SK-N-SH (cell line): Measurements from ENCODE around the gene YARS1. TPM values are rescaled to one million over a fixed set of nuclear protein-coding genes. Genes with fewer than 3 reads are reported as not detected.

ENCODE experiments used
- CTCF ChIA-PET: fragments of 300-600, 350-600 bp; formaldehyde crosslinking; extraction: SDS; loops from one replicate; lab custom pipeline; 2021; lab: Yijun Ruan, JAX
- POLR2A ChIA-PET: fragments of 350-600 bp; sonication (Branson Sonifier 250); formaldehyde crosslinking; extraction: SDS; loops from one replicate; lab custom pipeline; 2020; ENCODE audit warnings: antibody characterized with exemption, inconsistent platforms; lab: Yijun Ruan, JAX
- DNase-seq: peaks from one replicate; pipeline ENCODE4 v3.0.0; 2012
- H2AFZ ChIP-seq: fragments of 200-600 bp; sonication (generic); 2 replicates; pipeline ENCODE4 v1.8.1; 2016; ENCODE audit warnings: antibody characterized with exemption, mild to moderate bottlenecking, low read depth
- H3F3A ChIP-seq: fragments of 200-600 bp; sonication (generic); replicated peaks from 2 replicates; pipeline ENCODE3; 2016; ENCODE audit warnings: antibody characterized with exemption, mild to moderate bottlenecking; ENCODE audit not compliant: insufficient read depth
- H3K27ac ChIP-seq, 2 experiments: fragments of 200-500 bp in 1 of 2; fragments of 200-600 bp in 1 of 2; sonication (Bioruptor generic) in 1 of 2; sonication (generic), shearing (Covaris generic) in 1 of 2; 2 replicates each; pipeline versions ENCODE4 v1.5.1 to v1.6.1; 2014 to 2016; ENCODE audit warnings: low read depth in 2 of 2, inconsistent platforms in 1 of 2, low read length in 1 of 2, mild to moderate bottlenecking in 1 of 2, mixed read lengths in 1 of 2
- H3K27me3 ChIP-seq: fragments of 200-600 bp; sonication (generic), shearing (Covaris generic); 2 replicates; pipeline ENCODE4 v1.6.1; 2016; ENCODE audit warnings: mixed run types; ENCODE audit not compliant: insufficient read depth
- H3K36me3 ChIP-seq, 2 experiments: fragments of 200-500 bp in 1 of 2; fragments of 200-600 bp in 1 of 2; sonication (Bioruptor generic) in 1 of 2; sonication (generic) in 1 of 2; replicated peaks in 1 of 2; 2 replicates each; pipeline versions ENCODE3 to v1.5.1; 2014 to 2016; ENCODE audit warnings: low read length in 1 of 2, mild to moderate bottlenecking in 1 of 2; ENCODE audit not compliant: insufficient read depth in 2 of 2, control insufficient read depth in 1 of 2
- H3K4me1 ChIP-seq, 2 experiments: fragments of 200-500 bp in 1 of 2; fragments of 200-600 bp in 1 of 2; sonication (Bioruptor generic) in 1 of 2; sonication (generic), shearing (Covaris generic) in 1 of 2; 2 replicates each; pipeline versions ENCODE4 v1.5.1 to v1.6.1; 2014 to 2016; ENCODE audit warnings: low read depth in 1 of 2, low read length in 1 of 2, mixed run types in 1 of 2; ENCODE audit not compliant: insufficient read depth in 2 of 2, control insufficient read depth in 1 of 2
- H3K4me2 ChIP-seq: fragments of 200-600 bp; sonication (generic), shearing (Covaris generic); 2 replicates; pipeline ENCODE4 v1.6.1; 2017; ENCODE audit warnings: mixed run types
- H3K4me3 ChIP-seq, 2 experiments: fragments of 200-500 bp in 1 of 2; fragments of 200-600 bp in 1 of 2; sonication (Bioruptor generic) in 1 of 2; sonication (generic), shearing (Covaris generic) in 1 of 2; 2 replicates each; pipeline versions ENCODE4 v1.5.1 to v1.8.1; 2014 to 2016; ENCODE audit warnings: low read depth in 2 of 2, inconsistent platforms in 1 of 2, low read length in 1 of 2, mild to moderate bottlenecking in 1 of 2, mixed read lengths in 1 of 2, moderate library complexity in 1 of 2
- H3K79me2 ChIP-seq: fragments of 200-600 bp; sonication (generic); 2 replicates; pipeline ENCODE4 v1.8.1; 2017; ENCODE audit warnings: mild to moderate bottlenecking; ENCODE audit not compliant: insufficient read depth
- H3K9ac ChIP-seq: fragments of 200-600 bp; sonication (generic); 2 replicates; pipeline ENCODE4 v1.6.1; 2017; ENCODE audit warnings: mixed run types
- H3K9me2 ChIP-seq: fragments of 200-600 bp; sonication (generic); 2 replicates; pipeline ENCODE4 v1.6.1; 2017; ENCODE audit warnings: mixed run types
- H3K9me3 ChIP-seq: fragments of 200-600 bp; sonication (generic); 2 replicates; pipeline ENCODE4 v1.6.1; 2017; ENCODE audit warnings: mixed run types, mild to moderate bottlenecking, moderate library complexity
- H4K20me1 ChIP-seq: fragments of 200-600 bp; sonication (generic); 2 replicates; pipeline ENCODE4 v1.6.1; 2017; ENCODE audit warnings: mild to moderate bottlenecking, mixed run types; ENCODE audit not compliant: insufficient read depth
- EP300 ChIP-seq, 2 experiments: IDR thresholded peaks; 2 replicates each; pipeline versions ENCODE4 v1.4.0 to v1.6.1; 2012; ENCODE audit warnings: borderline replicate concordance in 1 of 2, low read depth in 1 of 2, low read length in 1 of 2
- EZH2phosphoT487 ChIP-seq: fragments of 200-600 bp; sonication (generic); IDR thresholded peaks from 2 replicates; pipeline ENCODE4 v1.6.1; 2017; ENCODE audit warnings: low read depth, mixed run types, mild to moderate bottlenecking, antibody characterized with exemption, moderate library complexity, borderline replicate concordance
- JUND ChIP-seq: IDR thresholded peaks from 2 replicates; pipeline ENCODE4 v1.4.0; 2012
- MAX ChIP-seq: IDR thresholded peaks from 2 replicates; pipeline ENCODE4 v1.4.0; 2012; ENCODE audit warnings: low read depth
- MXI1 ChIP-seq: IDR thresholded peaks from 2 replicates; pipeline ENCODE4 v1.6.1; 2012; ENCODE audit warnings: mild to moderate bottlenecking, low read depth, low read length, improper control_type of control experiment
- NFIC ChIP-seq: IDR thresholded peaks from 2 replicates; pipeline ENCODE4 v1.4.0; 2012; ENCODE audit warnings: borderline replicate concordance
- PBX3 ChIP-seq: IDR thresholded peaks from 2 replicates; pipeline ENCODE4; 2012
- POLR2AphosphoS5 ChIP-seq: IDR thresholded peaks from 2 replicates; pipeline ENCODE4 v1.6.1; 2012; ENCODE audit warnings: low read depth, low read length
- REST ChIP-seq: IDR thresholded peaks from 2 replicates; pipeline ENCODE4 v1.6.1; 2012; ENCODE audit warnings: mild to moderate bottlenecking, low read depth, low read length, moderate library complexity
- RFX5 ChIP-seq: IDR thresholded peaks from 2 replicates; pipeline ENCODE4 v1.6.1; 2012; ENCODE audit warnings: mild to moderate bottlenecking, improper control_type of control experiment, low read length
- SMC3 ChIP-seq: IDR thresholded peaks from 2 replicates; pipeline ENCODE4 v1.6.1; 2012; ENCODE audit warnings: low read depth, low read length, improper control_type of control experiment
- TAF1 ChIP-seq: IDR thresholded peaks from 2 replicates; pipeline ENCODE4 v1.6.1; 2012; ENCODE audit warnings: low read depth, mild to moderate bottlenecking, low read length, moderate library complexity, borderline replicate concordance
- USF2 ChIP-seq: fragments of 150-350 bp; IDR thresholded peaks from 2 replicates; pipeline ENCODE4 v1.6.1; 2017; ENCODE audit warnings: antibody characterized with exemption, low read length, low read depth, borderline replicate concordance
- WGBS: methylation state at CpG from one replicate; pipeline ENCODE4 v1.1.6; 2017; ENCODE audit warnings: low lambda C conversion rate; 5-methylcytosine and 5-hydroxymethylcytosine counted together
- polyA plus RNA-seq, 3 experiments: library from polyadenylated mRNA; depleted of rRNA; stranded (reverse); fragments of >200 nt; gene quantifications; 2 replicates each; pipeline ENCODE4 v1.2.3, GENCODE V29; 2012
- TF ChIP-seq, protein P1 (sequence below): IDR thresholded peaks from 2 replicates; pipeline ENCODE4 v1.4.0; 2012; ENCODE audit warnings: low read depth, borderline replicate concordance
- TF ChIP-seq, protein P2 (sequence below): IDR thresholded peaks from 2 replicates; pipeline ENCODE4 v1.4.0; 2012; ENCODE audit warnings: low read depth, borderline replicate concordance
- TF ChIP-seq, protein P3 (sequence below): fragments of 200-600 bp; sonication (generic); IDR thresholded peaks from 2 replicates; pipeline ENCODE4 v1.6.1; 2017; ENCODE audit warnings: antibody characterized with exemption, mild to moderate bottlenecking, moderate library complexity
- TF ChIP-seq, protein P4 (sequence below): fragments of 150-350 bp; IDR thresholded peaks from 2 replicates; pipeline ENCODE4 v1.6.1; 2016; ENCODE audit warnings: mild to moderate bottlenecking, low read depth, low read length

YARS1 gene
- polyA plus RNA-seq, 1 of the 3 experiments (the other 2 are of a cell fraction), result 46.3 TPM

DNA sequence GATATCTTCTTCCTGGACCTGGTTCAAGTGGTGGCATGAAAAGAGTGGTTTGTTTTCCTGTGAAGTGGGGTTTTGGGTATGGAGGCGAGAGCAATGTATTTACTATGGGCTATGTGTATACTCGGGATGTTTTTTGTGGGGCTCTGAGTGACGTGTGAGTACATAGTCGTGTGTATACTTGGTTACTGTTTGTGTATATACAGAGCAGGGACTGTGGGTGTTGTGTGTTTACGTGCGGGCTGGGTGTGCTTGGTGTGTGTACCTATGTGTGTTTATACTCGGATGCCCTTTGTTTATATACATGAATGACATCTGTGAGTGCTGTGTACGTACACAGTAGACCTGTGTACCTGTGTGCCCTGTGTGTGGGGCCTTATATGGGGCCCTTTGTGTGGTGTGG, 50.0 kb downstream of the YARS1 start (continued):
- TF ChIP-seq, protein P1, sequence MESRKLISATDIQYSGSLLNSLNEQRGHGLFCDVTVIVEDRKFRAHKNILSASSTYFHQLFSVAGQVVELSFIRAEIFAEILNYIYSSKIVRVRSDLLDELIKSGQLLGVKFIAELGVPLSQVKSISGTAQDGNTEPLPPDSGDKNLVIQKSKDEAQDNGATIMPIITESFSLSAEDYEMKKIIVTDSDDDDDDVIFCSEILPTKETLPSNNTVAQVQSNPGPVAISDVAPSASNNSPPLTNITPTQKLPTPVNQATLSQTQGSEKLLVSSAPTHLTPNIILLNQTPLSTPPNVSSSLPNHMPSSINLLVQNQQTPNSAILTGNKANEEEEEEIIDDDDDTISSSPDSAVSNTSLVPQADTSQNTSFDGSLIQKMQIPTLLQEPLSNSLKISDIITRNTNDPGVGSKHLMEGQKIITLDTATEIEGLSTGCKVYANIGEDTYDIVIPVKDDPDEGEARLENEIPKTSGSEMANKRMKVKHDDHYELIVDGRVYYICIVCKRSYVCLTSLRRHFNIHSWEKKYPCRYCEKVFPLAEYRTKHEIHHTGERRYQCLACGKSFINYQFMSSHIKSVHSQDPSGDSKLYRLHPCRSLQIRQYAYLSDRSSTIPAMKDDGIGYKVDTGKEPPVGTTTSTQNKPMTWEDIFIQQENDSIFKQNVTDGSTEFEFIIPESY, result no peak
- TF ChIP-seq, protein P2, sequence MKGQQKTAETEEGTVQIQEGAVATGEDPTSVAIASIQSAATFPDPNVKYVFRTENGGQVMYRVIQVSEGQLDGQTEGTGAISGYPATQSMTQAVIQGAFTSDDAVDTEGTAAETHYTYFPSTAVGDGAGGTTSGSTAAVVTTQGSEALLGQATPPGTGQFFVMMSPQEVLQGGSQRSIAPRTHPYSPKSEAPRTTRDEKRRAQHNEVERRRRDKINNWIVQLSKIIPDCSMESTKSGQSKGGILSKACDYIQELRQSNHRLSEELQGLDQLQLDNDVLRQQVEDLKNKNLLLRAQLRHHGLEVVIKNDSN, result no peak
- TF ChIP-seq TAF1, result no peak
- TF ChIP-seq MXI1, result no peak
- TF ChIP-seq, all 33 proteins: peak for 0

GRCh38 chr1:32766328-32766972, 50.7 kb downstream of the YARS1 start:
- CTCF ChIA-PET, result interaction anchor here (0.8 to 19.0 kb wide), 2 partner anchors 9 to 56 kb away, joined by 3 to 392 read pairs; partner anchors contain the start of gene SYNC
- WGBS, result 70% methylated on average over 6 of the region's 7 CpGs
- no peak for DNase-seq
- H3K9me2 ChIP-seq, result no peaks in the 10 kb centered on the region
- peaks cover 0 to 3% of the 10 kb centered on the region in 2 experiments for H3K36me3 ChIP-seq
- H3K79me2 ChIP-seq, result no peaks in the 10 kb centered on the region
- no peak overlapping the region for H3K4me2 ChIP-seq
- H2AFZ ChIP-seq, result no peak overlapping the region
- H3K4me3 ChIP-seq, result peak overlapping the region in 1 of 2 experiments; percentile 29; a peak in 1 of 4 replicates
- H3F3A ChIP-seq, result peaks cover 11% of the 10 kb centered on the region
- H4K20me1 ChIP-seq, result no peaks in the 10 kb centered on the region
- H3K27me3 ChIP-seq, result no peaks in the 10 kb centered on the region
- no peak overlapping the region; a peak in 1 of 4 replicates for H3K27ac ChIP-seq
- H3K9ac ChIP-seq, result no peak overlapping the region
- peaks cover 21 to 37% of the 10 kb centered on the region in 2 experiments for H3K4me1 ChIP-seq
- H3K9me3 ChIP-seq, result no peaks in the 10 kb centered on the region
- POLR2A ChIA-PET, result no interaction called here
- TF ChIP-seq TAF1, result no peak
- no peak for TF ChIP-seq NFIC
- TF ChIP-seq MAX, result no peak
- no peak for TF ChIP-seq EP300 (IDR thresholded peaks at IDR 0.05; ENCODE audit: borderline replicate concordance in 1 of 2, low read depth in 1 of 2, low read length in 1 of 2)
- no peak for TF ChIP-seq EZH2phosphoT487
- TF ChIP-seq, protein P3, sequence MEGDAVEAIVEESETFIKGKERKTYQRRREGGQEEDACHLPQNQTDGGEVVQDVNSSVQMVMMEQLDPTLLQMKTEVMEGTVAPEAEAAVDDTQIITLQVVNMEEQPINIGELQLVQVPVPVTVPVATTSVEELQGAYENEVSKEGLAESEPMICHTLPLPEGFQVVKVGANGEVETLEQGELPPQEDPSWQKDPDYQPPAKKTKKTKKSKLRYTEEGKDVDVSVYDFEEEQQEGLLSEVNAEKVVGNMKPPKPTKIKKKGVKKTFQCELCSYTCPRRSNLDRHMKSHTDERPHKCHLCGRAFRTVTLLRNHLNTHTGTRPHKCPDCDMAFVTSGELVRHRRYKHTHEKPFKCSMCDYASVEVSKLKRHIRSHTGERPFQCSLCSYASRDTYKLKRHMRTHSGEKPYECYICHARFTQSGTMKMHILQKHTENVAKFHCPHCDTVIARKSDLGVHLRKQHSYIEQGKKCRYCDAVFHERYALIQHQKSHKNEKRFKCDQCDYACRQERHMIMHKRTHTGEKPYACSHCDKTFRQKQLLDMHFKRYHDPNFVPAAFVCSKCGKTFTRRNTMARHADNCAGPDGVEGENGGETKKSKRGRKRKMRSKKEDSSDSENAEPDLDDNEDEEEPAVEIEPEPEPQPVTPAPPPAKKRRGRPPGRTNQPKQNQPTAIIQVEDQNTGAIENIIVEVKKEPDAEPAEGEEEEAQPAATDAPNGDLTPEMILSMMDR, result no peak
- no peak for TF ChIP-seq POLR2AphosphoS5
- TF ChIP-seq RFX5, result no peak
- TF ChIP-seq REST, result no peak
- no peak for TF ChIP-seq MXI1
- TF ChIP-seq USF2, result no peak
- TF ChIP-seq, protein P4, sequence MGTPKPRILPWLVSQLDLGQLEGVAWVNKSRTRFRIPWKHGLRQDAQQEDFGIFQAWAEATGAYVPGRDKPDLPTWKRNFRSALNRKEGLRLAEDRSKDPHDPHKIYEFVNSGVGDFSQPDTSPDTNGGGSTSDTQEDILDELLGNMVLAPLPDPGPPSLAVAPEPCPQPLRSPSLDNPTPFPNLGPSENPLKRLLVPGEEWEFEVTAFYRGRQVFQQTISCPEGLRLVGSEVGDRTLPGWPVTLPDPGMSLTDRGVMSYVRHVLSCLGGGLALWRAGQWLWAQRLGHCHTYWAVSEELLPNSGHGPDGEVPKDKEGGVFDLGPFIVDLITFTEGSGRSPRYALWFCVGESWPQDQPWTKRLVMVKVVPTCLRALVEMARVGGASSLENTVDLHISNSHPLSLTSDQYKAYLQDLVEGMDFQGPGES, result no peak
- no peak for TF ChIP-seq PBX3
- no peak for TF ChIP-seq SMC3
- TF ChIP-seq JUND, result no peak
